GM23338 (cell line): ENCODE measurements around the gene TUBB3. TPM values are rescaled to one million over a fixed set of nuclear protein-coding genes. Genes with fewer than 3 reads are reported as not detected.

Experiments
- ATAC-seq: fragments of 200-7000 bp; cut with Tn5 transposase; 3 replicates; pipeline ENCODE4 v1.9.1; 2020
- DNase-seq: peaks from one replicate; pipeline ENCODE4 v3.0.0-alpha.2; 2015; ENCODE audit warnings: low spot score
- H2AFZ ChIP-seq: fragments of 200-600 bp; sonication (generic); 2 replicates; pipeline ENCODE4 v1.8.0; 2016; ENCODE audit warnings: antibody characterized with exemption, mild to moderate bottlenecking, moderate library complexity
- H3F3A ChIP-seq: fragments of 200-600 bp; sonication (generic); replicated peaks from 2 replicates; pipeline ENCODE4 v1.8.0; 2017; ENCODE audit warnings: antibody characterized with exemption, mixed run types, low read depth
- H3K27ac ChIP-seq: fragments of 200-600 bp; sonication (generic); 2 replicates; pipeline ENCODE4 v1.6.1; 2016; ENCODE audit warnings: low read depth
- H3K27me3 ChIP-seq: fragments of 200-600 bp; sonication (generic); 2 replicates; pipeline ENCODE4 v1.8.0; 2016; ENCODE audit warnings: mild to moderate bottlenecking, mixed run types, moderate library complexity; ENCODE audit not compliant: insufficient read depth
- H3K36me3 ChIP-seq: fragments of 200-600 bp; sonication (generic); 2 replicates; pipeline ENCODE4 v1.8.0; 2016; ENCODE audit warnings: mild to moderate bottlenecking; ENCODE audit not compliant: insufficient read depth
- H3K4me1 ChIP-seq: fragments of 200-600 bp; sonication (generic); 2 replicates; pipeline ENCODE4 v1.8.0; 2016; ENCODE audit warnings: mild to moderate bottlenecking, moderate library complexity; ENCODE audit not compliant: insufficient read depth
- H3K4me2 ChIP-seq: fragments of 200-600 bp; sonication (generic); 2 replicates; pipeline ENCODE4 v1.7.1; 2017; ENCODE audit warnings: mixed run types
- H3K4me3 ChIP-seq: fragments of 200-600 bp; sonication (generic); 2 replicates; pipeline ENCODE4 v1.6.1; 2016; ENCODE audit warnings: mixed run types
- H3K79me2 ChIP-seq: fragments of 200-600 bp; sonication (generic); replicated peaks from 2 replicates; pipeline ENCODE4 v1.8.0; 2017; ENCODE audit warnings: mild to moderate bottlenecking; ENCODE audit not compliant: insufficient read depth
- H3K9me2 ChIP-seq: fragments of 200-600 bp; sonication (generic); 2 replicates; pipeline ENCODE4 v1.8.0; 2017; ENCODE audit not compliant: insufficient read depth
- H4K20me1 ChIP-seq: fragments of 200-600 bp; sonication (generic); replicated peaks from 2 replicates; pipeline ENCODE4 v1.8.0; 2017; ENCODE audit warnings: mild to moderate bottlenecking; ENCODE audit not compliant: insufficient read depth
- H3K27ac Mint-ChIP-seq: 2 replicates; pipeline ENCODE4 v1.8.0; 2020; ENCODE audit warnings: inconsistent platforms, mild to moderate bottlenecking, moderate library complexity, mixed read lengths
- H3K27me3 Mint-ChIP-seq: 3 replicates; pipeline ENCODE4 v1.8.0; 2022; ENCODE audit warnings: low read depth, mild to moderate bottlenecking, moderate library complexity, mixed read lengths, inconsistent platforms; ENCODE audit not compliant: insufficient read depth, poor library complexity
- H3K36me3 Mint-ChIP-seq: 3 replicates; pipeline ENCODE4 v1.8.0; 2021; ENCODE audit warnings: low read depth, mild to moderate bottlenecking, inconsistent platforms, moderate library complexity, mixed read lengths
- H3K4me1 Mint-ChIP-seq: 3 replicates; pipeline ENCODE4 v1.8.0; 2020; ENCODE audit warnings: mild to moderate bottlenecking, inconsistent platforms, mixed read lengths
- H3K4me3 Mint-ChIP-seq: 3 replicates; pipeline ENCODE4 v1.8.0; 2021; ENCODE audit warnings: moderate library complexity, mild to moderate bottlenecking, inconsistent platforms, mixed read lengths
- H3K9me3 Mint-ChIP-seq: 3 replicates; pipeline ENCODE4 v1.8.0; 2020; ENCODE audit warnings: moderate library complexity, mild to moderate bottlenecking, inconsistent platforms, mixed read lengths
- CREB1 ChIP-seq: fragments of 250-450 bp; sonication (Bioruptor Pico); IDR thresholded peaks from 2 replicates; pipeline ENCODE4 v1.5.0; 2020; ENCODE audit warnings: low read depth, mild to moderate bottlenecking, moderate library complexity
- EZH2 ChIP-seq: fragments of 200-600 bp; sonication (generic); IDR thresholded peaks from one replicate; pipeline ENCODE4 v1.8.0; 2017; ENCODE audit warnings: antibody characterized with exemption, mild to moderate bottlenecking, low read depth; ENCODE audit not compliant: unreplicated experiment
- EZH2phosphoT487 ChIP-seq: fragments of 200-600 bp; sonication (generic); IDR thresholded peaks from one replicate; pipeline ENCODE4 v1.8.1; 2018; ENCODE audit warnings: antibody characterized with exemption; ENCODE audit not compliant: unreplicated experiment
- JUNB ChIP-seq: IDR thresholded peaks from one replicate; pipeline ENCODE4 v1.6.1; 2016; ENCODE audit warnings: antibody characterized with exemption; ENCODE audit not compliant: unreplicated experiment
- POLR2AphosphoS5 ChIP-seq: IDR thresholded peaks from 2 replicates; pipeline ENCODE4 v1.6.1; 2016; ENCODE audit warnings: antibody characterized with exemption, low read depth
- STAT1 ChIP-seq: IDR thresholded peaks from one replicate; pipeline ENCODE4 v1.6.1; 2016; ENCODE audit warnings: antibody characterized with exemption; ENCODE audit not compliant: unreplicated experiment
- ZNF114 ChIP-seq: fragments of 250-450 bp; sonication (Bioruptor Pico); IDR thresholded peaks from 2 replicates; pipeline ENCODE4 v1.5.0; 2020; ENCODE audit warnings: mild to moderate bottlenecking, moderate library complexity
- ZNF331 ChIP-seq: fragments of 250-450 bp; sonication (Bioruptor Pico); IDR thresholded peaks from 2 replicates; pipeline ENCODE4 v1.5.0; 2020; ENCODE audit warnings: low read depth, mild to moderate bottlenecking, moderate library complexity
- polyA plus RNA-seq: library from polyadenylated mRNA; unstranded; fragments of >200 nt; fragmentation: Nextera tagmentation; extraction: Ambion mirVana; gene quantifications from 2 replicates; pipeline ENCODE4 v1.2.1, GENCODE V29; 2016
- total RNA-seq: library from RNA; depleted of rRNA; stranded (reverse); fragments of >200 nt; shearing (Covaris generic); gene quantifications from 2 replicates; pipeline ENCODE4 v1.2.3, GENCODE V29; 2014
- TF ChIP-seq, protein P1 (sequence below): IDR thresholded peaks from 2 replicates; pipeline ENCODE4 v1.6.1; 2016; ENCODE audit warnings: antibody characterized with exemption
- TF ChIP-seq, protein P2 (sequence below): fragments of 250-450 bp; sonication (Bioruptor Pico); IDR thresholded peaks from 2 replicates; pipeline ENCODE4 v1.5.0; 2020; ENCODE audit warnings: mild to moderate bottlenecking, moderate library complexity
- TF ChIP-seq, protein P3 (sequence below): IDR thresholded peaks from one replicate; pipeline ENCODE4 v1.6.1; 2018; ENCODE audit warnings: antibody characterized with exemption; ENCODE audit not compliant: unreplicated experiment
- TF ChIP-seq, protein P4 (sequence below), 2 experiments: fragments of 200-600 bp in 1 of 2; sonication (generic) in 1 of 2; conservative IDR thresholded peaks; 2 replicates each; pipeline versions ENCODE4 v1.5.1 to v1.6.1; 2016 to 2017; ENCODE audit warnings: antibody characterized with exemption in 2 of 2, low read depth in 2 of 2, mild to moderate bottlenecking in 2 of 2, moderate library complexity in 1 of 2

Gene TUBB3
- total and polyA plus RNA-seq, 2 experiments from 2014 or later, result 149 to 443 TPM

- H3K9me2 ChIP-seq, result no peaks in the 10 kb centered on the region
- H3K27me3 ChIP-seq, result no peaks in the 10 kb centered on the region
- no peak overlapping the region for H3K4me3 ChIP-seq
- H3K4me2 ChIP-seq, result no peak overlapping the region
- H3K27me3 Mint-ChIP-seq, result no peaks in the 10 kb centered on the region
- no peaks in the 10 kb centered on the region for H3K4me1 Mint-ChIP-seq
- H3K79me2 ChIP-seq, result peaks cover 14% of the 10 kb centered on the region
- peaks cover 64% of the 10 kb centered on the region for H3K36me3 Mint-ChIP-seq
- H3K4me3 Mint-ChIP-seq, result no peak overlapping the region
- peaks cover 14% of the 10 kb centered on the region for H3K36me3 ChIP-seq
- H3K9me3 Mint-ChIP-seq, result no peaks in the 10 kb centered on the region; the same call in 2 of the 3 replicates
- no peaks in the 10 kb centered on the region for H3F3A ChIP-seq
- no peak overlapping the region for H3K27ac Mint-ChIP-seq
- no peak overlapping the region for H3K27ac ChIP-seq
- no peaks in the 10 kb centered on the region for H3K4me1 ChIP-seq
- no peak overlapping the region for H2AFZ ChIP-seq
- ATAC-seq (no peak), DNase-seq (no peak)
- TF ChIP-seq STAT1 (no peak), POLR2AphosphoS5 (no peak), ZNF114 (CRISPR knock-in tag) (no peak), EZH2 (no peak), EZH2phosphoT487 (no peak), JUNB (no peak), ZNF331 (CRISPR knock-in tag) (no peak), CREB1 (CRISPR knock-in tag) (no peak)
- TF ChIP-seq, protein P1, sequence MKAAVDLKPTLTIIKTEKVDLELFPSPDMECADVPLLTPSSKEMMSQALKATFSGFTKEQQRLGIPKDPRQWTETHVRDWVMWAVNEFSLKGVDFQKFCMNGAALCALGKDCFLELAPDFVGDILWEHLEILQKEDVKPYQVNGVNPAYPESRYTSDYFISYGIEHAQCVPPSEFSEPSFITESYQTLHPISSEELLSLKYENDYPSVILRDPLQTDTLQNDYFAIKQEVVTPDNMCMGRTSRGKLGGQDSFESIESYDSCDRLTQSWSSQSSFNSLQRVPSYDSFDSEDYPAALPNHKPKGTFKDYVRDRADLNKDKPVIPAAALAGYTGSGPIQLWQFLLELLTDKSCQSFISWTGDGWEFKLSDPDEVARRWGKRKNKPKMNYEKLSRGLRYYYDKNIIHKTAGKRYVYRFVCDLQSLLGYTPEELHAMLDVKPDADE, result no peak
- TF ChIP-seq, protein P2, sequence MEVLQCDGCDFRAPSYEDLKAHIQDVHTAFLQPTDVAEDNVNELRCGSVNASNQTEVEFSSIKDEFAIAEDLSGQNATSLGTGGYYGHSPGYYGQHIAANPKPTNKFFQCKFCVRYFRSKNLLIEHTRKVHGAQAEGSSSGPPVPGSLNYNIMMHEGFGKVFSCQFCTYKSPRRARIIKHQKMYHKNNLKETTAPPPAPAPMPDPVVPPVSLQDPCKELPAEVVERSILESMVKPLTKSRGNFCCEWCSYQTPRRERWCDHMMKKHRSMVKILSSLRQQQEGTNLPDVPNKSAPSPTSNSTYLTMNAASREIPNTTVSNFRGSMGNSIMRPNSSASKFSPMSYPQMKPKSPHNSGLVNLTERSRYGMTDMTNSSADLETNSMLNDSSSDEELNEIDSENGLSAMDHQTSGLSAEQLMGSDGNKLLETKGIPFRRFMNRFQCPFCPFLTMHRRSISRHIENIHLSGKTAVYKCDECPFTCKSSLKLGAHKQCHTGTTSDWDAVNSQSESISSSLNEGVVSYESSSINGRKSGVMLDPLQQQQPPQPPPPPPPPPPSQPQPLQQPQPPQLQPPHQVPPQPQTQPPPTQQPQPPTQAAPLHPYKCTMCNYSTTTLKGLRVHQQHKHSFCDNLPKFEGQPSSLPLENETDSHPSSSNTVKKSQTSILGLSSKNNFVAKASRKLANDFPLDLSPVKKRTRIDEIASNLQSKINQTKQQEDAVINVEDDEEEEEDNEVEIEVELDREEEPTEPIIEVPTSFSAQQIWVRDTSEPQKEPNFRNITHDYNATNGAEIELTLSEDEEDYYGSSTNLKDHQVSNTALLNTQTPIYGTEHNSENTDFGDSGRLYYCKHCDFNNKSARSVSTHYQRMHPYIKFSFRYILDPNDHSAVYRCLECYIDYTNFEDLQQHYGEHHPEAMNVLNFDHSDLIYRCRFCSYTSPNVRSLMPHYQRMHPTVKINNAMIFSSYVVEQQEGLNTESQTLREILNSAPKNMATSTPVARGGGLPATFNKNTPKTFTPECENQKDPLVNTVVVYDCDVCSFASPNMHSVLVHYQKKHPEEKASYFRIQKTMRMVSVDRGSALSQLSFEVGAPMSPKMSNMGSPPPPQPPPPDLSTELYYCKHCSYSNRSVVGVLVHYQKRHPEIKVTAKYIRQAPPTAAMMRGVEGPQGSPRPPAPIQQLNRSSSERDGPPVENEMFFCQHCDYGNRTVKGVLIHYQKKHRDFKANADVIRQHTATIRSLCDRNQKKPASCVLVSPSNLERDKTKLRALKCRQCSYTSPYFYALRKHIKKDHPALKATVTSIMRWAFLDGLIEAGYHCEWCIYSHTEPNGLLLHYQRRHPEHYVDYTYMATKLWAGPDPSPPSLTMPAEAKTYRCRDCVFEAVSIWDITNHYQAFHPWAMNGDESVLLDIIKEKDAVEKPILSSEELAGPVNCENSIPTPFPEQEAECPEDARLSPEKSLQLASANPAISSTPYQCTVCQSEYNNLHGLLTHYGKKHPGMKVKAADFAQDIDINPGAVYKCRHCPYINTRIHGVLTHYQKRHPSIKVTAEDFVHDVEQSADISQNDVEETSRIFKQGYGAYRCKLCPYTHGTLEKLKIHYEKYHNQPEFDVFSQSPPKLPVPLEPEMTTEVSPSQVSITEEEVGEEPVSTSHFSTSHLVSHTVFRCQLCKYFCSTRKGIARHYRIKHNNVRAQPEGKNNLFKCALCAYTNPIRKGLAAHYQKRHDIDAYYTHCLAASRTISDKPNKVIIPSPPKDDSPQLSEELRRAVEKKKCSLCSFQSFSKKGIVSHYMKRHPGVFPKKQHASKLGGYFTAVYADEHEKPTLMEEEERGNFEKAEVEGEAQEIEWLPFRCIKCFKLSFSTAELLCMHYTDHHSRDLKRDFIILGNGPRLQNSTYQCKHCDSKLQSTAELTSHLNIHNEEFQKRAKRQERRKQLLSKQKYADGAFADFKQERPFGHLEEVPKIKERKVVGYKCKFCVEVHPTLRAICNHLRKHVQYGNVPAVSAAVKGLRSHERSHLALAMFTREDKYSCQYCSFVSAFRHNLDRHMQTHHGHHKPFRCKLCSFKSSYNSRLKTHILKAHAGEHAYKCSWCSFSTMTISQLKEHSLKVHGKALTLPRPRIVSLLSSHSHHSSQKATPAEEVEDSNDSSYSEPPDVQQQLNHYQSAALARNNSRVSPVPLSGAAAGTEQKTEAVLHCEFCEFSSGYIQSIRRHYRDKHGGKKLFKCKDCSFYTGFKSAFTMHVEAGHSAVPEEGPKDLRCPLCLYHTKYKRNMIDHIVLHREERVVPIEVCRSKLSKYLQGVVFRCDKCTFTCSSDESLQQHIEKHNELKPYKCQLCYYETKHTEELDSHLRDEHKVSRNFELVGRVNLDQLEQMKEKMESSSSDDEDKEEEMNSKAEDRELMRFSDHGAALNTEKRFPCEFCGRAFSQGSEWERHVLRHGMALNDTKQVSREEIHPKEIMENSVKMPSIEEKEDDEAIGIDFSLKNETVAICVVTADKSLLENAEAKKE, result no peak
- TF ChIP-seq, protein P3, sequence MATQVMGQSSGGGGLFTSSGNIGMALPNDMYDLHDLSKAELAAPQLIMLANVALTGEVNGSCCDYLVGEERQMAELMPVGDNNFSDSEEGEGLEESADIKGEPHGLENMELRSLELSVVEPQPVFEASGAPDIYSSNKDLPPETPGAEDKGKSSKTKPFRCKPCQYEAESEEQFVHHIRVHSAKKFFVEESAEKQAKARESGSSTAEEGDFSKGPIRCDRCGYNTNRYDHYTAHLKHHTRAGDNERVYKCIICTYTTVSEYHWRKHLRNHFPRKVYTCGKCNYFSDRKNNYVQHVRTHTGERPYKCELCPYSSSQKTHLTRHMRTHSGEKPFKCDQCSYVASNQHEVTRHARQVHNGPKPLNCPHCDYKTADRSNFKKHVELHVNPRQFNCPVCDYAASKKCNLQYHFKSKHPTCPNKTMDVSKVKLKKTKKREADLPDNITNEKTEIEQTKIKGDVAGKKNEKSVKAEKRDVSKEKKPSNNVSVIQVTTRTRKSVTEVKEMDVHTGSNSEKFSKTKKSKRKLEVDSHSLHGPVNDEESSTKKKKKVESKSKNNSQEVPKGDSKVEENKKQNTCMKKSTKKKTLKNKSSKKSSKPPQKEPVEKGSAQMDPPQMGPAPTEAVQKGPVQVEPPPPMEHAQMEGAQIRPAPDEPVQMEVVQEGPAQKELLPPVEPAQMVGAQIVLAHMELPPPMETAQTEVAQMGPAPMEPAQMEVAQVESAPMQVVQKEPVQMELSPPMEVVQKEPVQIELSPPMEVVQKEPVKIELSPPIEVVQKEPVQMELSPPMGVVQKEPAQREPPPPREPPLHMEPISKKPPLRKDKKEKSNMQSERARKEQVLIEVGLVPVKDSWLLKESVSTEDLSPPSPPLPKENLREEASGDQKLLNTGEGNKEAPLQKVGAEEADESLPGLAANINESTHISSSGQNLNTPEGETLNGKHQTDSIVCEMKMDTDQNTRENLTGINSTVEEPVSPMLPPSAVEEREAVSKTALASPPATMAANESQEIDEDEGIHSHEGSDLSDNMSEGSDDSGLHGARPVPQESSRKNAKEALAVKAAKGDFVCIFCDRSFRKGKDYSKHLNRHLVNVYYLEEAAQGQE, result no peak
- TF ChIP-seq, protein P4, sequence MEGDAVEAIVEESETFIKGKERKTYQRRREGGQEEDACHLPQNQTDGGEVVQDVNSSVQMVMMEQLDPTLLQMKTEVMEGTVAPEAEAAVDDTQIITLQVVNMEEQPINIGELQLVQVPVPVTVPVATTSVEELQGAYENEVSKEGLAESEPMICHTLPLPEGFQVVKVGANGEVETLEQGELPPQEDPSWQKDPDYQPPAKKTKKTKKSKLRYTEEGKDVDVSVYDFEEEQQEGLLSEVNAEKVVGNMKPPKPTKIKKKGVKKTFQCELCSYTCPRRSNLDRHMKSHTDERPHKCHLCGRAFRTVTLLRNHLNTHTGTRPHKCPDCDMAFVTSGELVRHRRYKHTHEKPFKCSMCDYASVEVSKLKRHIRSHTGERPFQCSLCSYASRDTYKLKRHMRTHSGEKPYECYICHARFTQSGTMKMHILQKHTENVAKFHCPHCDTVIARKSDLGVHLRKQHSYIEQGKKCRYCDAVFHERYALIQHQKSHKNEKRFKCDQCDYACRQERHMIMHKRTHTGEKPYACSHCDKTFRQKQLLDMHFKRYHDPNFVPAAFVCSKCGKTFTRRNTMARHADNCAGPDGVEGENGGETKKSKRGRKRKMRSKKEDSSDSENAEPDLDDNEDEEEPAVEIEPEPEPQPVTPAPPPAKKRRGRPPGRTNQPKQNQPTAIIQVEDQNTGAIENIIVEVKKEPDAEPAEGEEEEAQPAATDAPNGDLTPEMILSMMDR (conservative IDR thresholded peaks at IDR 0.05; ENCODE audit: low read depth in 2 of 2), result no peak
- H4K20me1 ChIP-seq, result 0 out of 2 replicates have a peak, but pooled peaks cover 13% of the 10 kb centered on the region
Measured at GRCh38 chr16:89981414-89981813, 58.3 kb downstream of the TUBB3 start.
